T-helper 22 cell (primary cell): ENCODE results near the gene RAB6A.
A peak's percentile ranks its signal among the peaks of the same experiment; 100 is the strongest.
"Not testable (repeated sequence)": the region's sequence is repeated elsewhere in the genome, so short reads cannot be mapped to it uniquely, and the experiment has no call there.

Source experiments
- DNase-seq: peaks from one replicate; pipeline ENCODE4 v3.0.0-alpha.2; 2020; ENCODE audit warnings: low read depth

Gene RAB6A

DNA sequence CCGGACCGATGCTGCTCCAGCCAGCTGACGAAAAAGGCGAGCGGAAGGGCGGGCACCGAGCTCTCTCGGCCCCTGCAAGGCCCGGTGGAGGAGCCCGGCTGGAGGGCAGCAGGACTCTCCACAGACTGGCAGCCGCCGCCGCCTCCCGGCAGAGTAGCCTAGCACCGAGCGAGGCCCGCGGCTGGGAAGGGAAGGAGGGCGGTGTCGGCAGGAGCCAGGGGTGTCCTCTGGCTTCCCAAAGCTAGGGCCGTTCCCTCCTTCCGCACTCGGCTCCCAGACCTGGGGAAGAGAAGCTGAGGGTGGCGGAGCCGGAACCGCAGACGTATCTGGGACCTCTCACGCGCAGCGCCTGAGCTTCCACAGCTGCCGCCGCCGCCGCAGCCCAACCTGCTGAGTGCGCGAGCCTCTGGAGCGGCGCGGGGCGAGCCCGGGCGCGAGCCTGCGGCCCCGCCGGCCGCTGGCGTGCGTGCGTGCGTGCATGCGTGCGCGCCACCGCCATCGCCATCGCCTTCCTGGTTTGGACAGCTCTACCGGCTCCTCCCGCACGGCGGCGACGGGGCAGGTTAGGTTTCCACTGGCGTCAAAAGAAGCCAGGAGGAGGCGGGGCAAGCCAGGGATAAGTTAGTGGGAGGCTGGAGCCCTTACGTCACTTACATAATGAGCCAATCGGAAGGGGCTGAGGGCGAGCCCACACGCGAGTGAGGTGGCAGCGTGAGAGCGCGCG, at the start of gene RAB6A:
Gene RAB6A (minus strand): TSS at position 396 of the 724 bp plus-strand sequence. CDS start 439 bp downstream, outside the sequence.
- DNase-seq = peak; percentile 100

DNA sequence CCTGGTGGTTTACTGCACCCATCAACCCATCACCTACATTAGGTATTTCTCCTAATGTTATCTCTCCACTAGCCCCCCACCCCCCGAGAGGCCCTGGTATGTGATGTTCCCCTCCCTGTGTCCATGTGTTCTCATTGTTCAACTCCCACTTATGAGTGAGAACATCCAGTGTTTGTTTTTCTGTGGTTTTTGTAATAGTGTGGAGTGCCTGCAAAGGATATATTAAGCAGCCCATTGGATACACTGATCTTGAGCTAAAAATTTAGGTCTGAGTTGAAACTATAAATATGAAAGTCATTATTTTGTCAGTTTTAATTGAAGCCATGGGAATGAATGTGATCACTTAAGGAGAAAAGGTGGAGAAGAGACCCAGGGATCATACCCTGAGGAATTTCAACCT, 49.8 kb upstream of the RAB6A start:
- no peak for DNase-seq

DNA sequence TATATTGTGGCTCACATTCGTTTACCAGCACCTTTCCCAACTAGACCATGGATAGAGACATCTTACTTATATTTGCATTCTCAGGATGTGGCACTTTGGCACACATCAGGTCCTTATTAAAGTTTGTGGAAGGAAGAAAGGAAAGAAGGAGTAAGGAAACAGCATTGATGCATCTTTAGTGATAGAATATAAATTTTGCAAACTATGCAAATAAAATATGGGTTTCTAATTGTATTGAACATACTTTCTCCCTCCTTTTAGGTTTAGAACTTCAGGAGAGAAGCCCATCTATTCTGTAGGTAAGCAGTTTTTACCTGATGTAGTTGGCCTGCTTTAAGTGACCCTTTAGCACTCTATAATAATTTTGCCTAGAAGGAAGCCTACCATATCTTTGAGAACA, 47.2 kb upstream of the RAB6A start:
- DNase-seq = no peak

DNA sequence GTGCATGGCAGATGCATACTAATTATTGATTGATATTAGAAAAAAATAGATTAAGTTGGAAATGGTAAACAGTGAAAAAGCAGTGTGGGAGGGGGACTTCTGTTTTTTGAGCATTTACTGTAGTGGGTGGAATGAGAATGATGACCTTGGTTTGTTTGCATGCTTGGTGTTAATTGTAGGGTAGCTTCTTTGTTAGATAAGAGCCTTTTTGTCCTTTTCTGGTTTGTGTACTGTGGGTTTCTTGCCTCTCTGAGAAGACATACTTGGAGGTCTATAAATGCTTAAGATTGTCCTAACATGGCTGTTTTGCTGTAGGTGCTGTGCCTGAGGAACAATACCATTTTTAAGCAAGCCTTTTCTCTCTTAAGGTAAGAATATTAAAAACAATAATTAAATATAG, 43.8 kb upstream of the RAB6A start:
- no peak for DNase-seq

DNA sequence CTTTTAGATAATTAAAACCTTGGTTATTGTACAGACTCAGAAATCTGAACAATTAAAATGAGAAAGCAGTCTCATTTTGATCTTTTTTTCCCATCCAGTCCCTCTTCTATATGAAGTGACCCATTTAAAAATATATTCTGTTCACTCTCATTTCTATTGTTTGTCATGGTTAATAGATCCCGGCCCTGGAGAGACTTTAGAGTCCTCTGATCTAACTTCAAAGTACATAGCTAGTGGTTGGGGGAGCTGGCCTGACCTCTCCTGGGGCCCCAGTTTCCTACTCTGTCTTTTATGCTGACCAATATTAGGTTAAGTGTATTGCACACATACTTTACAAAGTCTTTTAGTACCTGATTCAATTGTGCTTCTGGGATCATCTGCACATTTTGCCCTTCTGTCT, 40.3 kb upstream of the RAB6A start:
- DNase-seq = no peak

DNA sequence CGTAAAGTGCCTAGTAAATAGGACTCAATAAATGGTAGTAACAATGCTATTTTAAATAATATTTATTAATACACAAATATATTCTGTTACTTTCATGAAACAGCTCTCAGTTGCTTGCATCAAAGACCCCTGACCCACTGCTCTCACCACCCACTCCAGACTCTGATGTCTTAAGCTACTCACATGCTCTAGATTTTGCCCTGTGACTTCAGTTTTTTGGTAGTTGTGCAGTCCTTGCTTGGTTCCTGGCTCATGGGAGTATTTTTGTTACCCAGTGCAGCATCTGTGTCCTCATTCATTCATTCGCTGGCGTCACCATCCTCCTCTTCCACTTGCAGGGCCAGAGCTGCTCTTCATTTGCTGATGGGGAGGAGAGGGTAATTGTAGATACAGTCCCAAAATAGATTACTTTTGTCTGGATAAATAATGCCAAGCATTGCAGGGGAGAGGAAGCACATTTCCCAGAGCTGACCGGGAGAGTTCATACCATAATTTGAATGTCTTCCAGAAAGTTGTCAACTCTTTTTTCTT, 39.5 kb upstream of the RAB6A start:
- DNase-seq = no peak

DNA sequence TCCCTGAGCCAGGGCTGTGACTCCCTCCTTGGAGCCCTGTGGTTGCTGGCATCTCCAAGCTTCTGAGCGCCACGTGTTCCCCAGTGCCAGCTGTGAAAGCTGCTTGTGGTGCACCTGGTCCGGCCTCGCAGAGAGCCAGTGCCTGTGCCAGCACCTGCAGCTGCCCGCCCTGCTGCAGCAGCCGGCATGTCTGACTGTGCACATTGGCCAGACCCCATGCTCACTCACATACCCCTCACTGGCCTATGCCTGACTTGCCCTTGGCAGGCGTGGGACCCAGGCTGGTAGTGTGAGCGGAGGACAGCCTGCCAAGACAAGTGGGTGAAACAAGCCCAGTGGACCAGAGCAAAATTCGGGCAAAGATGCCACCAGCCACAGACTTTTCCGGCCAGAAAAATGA, 36.6 kb upstream of the RAB6A start:
- DNase-seq = no peak

DNA sequence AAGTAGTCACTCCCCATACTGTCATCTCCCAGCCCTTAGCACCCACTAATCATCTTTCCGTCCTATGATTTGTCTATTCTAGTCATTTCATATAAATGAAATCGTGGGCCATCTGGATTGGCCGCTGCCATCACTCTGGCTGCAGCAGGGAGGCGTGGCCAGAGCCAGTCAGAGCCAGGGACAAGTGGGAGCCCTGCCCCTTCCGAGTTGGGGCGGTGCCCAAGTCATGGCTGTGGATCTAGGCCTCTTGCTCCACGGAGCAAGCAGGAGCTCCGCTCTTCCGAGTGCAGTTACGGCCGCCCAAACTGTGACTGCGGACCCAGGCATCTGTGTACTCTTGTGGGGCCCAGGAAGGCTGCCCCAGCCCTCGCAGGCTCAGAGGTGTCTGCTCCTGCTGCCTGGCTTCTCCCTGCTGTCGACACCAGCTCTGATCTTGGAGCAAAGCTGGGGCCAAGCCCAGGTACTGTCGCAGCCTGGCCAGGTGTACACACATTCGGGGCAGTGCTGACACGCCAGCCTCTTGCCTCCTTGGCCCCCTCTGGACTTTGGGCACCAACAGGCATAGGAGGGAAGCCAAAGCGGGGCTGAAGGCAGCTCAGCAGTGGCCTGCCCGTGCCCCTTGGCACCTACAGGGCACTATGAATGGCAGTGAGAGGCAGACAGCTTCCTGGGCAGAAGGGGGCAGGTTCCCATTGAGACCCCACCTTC, 35.2 kb upstream of the RAB6A start:
- DNase-seq = no peak

DNA sequence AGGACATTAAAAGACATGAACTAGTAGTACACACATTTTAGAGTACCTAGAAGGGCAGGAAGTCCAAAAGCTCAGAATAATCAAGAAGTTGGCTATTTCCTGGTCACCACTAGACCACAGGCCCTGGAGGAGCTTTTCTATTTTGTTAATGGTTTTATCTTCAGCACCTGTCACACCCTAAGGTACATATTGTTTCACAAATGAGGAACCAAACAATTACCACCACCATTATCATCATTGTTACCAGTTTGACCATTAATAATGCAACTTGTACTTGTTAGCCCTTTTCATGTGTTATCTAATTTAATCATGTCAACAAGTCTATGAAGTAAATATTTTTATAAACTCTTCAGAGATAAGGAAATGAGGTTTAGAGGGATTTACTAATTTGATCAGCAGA, 31.7 kb upstream of the RAB6A start:
- DNase-seq = no peak

DNA sequence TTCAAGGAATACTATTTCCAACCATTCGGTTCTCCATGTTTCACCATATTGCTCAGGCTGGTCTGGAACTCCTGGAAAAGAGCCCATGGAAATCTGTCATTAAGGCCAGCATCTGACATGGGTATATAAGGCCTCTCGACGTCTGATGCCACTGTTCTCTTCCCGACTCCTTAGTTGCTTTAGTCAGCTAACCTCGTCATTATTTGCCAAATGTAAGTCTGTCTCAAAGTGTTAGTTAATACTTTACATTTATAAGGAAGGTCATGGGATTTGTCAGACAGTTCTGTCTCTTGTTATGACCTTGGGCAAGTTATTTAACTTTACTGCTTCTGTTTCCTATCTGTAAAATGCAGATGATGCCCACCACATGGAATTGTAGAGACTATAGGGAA, 28.4 kb upstream of the RAB6A start:
- DNase-seq = no peak

DNA sequence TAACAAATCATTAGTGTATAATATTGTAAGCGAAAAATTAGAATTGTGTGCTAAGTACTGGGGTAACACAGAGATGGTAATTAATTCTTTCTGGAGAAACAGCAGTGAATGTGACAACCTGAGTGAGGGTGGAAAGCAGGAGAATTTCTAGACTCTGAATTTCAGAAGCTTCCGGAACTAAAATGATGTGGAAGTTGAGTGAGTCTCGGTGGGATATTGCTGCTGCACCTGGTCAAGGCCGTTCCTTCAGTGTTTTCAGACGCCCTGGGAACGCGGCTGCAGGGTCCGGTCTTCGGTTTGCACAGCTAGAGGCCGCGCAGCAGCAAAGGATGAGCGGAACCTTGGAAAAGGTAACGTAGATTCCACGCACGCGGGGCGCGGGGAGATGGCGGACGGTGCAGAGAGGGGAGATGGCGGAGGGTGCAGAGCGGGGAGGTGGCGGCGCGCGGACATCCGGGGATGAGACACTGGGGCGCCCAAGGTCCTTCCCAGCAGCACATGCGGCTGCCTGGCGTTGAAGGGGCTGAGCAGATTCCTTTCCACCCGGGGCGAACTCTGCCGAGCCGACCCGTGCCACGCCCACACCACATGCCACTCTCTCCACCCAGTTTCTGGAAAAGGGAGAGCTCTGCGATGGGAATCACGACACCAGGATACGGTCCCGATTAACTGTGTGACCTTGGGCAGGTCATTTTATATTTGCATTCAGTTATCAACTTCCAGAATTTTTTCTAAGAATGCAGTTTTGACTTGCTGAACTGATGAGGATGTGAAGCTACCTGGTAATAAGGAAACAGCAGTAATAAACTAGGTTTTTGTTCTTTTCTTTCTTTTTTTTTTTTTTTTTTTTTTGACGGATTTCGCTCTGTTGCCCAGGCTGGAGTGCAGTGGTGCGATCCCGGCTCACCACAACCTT, 27.0 kb upstream of the RAB6A start, which contains the start of gene MRPL48:
Gene MRPL48 (plus strand): TSS at position 232 of the 916 bp plus-strand sequence. CDS start 98 bp downstream, at position 330.
- DNase-seq = peak; percentile 75

DNA sequence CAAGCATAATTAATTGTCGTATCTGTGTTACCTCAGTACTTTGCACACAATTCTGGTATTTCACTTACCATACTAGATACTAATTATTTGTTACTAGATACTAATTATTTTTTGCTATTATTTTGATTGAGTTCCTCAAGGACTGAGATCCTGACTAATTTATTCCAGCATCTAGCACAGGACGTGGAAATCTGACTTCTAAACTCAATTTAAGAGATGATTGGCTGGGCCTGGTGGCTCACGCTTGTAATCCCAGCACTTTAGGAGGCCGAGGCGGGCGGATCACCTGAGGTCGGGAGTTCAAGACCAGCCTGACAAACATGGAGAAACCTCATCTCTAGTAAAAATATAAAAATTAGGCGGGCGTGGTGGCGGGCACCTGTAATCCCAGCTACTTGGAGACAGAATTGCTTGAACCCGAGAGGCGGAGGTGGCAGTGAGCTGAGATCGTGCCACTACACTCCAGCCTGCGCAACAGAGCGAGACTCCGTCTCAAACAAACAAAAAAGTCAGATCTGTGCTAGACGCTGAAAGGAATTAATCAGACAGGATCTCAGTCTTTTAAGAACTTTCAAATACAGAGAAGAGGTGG, 26.3 kb upstream of the RAB6A start:
- no peak for DNase-seq

DNA sequence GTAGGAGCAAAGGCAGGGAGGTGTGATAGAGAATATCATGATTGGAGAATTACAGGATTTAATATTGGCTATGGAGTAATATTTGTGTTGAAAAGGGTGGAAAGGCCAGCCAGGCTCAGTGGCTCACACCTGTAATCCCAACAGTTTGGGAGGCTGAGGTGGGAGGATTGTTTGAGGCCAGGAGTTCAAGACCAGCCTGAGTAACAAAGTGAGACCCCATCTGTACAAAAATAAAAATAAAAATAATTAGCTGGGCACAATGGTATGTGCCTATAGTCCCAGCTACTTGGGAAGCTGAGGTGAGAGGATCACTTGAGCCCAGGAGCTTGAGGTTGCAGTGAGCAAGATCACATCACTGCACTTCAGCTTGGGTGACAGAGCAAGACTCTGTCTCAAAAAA, 24.6 kb upstream of the RAB6A start:
- DNase-seq = not testable (repeated sequence)

DNA sequence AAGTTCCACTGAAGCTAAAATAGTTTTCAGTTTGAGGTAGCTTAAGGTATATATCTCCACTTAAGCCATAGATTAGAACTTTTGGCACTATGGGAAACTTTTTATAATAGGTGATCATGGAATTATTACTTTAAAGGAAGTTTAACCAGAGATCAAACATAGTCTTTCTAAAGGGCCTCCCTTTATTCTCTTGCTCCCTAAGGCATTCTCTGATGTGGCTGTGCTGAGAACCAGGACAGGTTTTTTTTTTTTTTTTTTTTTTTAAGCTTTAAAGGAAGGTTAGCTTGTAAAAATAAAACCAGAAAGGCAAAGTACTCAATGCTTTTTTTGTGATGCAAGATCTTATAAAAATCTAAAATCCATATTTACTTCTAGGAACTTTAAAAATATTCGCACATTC, 23.9 kb upstream of the RAB6A start:
- DNase-seq = no peak

DNA sequence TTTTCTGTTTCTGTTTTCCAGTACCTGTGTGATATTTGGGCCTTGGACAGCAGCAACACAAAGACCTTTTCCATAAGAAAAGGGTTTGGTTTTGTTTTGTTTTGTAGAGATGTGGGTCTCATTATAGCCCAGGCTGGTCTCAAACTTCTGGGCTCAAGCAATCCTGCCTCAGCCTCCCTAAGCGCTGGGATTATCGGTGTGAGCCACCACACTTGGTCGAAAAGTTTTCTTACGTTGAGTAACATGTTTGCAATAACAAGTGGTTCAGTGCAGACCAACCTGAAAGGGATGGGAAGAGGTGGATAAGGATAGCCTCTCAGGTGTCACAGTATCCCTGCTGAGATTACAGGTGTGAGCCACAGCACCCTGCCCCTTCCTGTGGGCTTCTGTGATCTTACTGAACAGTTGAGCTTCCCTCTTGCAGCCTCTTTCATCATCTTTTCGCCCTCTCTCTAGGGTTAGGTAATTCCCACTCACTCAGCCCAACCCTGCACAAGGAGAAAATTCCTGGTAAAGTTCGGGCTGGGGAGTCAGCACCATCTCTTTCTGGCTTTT, 23.3 kb upstream of the RAB6A start:
- no peak for DNase-seq

DNA sequence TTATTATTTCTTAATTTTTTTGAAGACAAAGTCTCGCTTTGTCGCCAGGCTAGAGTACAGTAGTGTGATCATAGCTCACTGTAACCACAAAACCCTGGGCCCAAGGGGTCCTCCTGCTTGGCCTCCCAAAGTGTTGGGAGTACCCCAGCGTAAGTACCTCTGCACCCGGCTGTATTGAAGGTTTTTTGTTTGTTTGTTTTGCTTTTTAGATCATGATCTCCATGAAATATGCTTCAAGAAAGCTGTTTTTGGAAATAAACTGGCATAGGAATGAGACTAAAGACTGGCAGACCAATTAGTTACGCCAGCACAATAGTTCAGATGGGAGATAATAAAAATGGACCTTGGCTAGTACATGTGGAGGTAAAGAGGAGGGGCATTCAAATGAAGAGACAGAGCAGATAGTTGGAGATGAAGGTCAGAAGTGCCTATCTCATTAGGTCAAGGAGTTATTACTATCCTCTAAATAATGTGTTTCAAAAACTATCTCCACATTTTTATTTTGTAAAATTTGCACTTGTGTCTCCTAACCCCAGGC, 22.7 kb upstream of the RAB6A start:
- no peak for DNase-seq

DNA sequence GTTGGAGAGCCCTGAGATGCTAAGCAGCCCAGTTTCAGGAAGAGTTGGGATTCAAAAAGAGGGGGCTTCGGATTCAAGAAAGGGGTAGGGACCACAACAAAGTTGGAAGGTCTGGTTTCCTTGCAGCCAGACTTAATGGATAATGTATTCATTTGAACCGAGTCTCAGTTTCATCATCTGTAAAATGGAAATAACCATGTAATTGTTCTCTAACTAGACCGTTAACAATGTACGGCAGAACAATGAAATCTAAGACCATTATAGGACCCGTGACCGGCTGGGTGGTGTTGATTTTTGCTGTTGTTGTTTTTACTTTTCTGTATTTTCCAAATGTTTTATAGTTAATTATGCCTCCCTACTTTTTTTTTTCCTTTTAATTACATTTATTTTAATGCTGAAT, 20.4 kb upstream of the RAB6A start:
- DNase-seq = no peak

DNA sequence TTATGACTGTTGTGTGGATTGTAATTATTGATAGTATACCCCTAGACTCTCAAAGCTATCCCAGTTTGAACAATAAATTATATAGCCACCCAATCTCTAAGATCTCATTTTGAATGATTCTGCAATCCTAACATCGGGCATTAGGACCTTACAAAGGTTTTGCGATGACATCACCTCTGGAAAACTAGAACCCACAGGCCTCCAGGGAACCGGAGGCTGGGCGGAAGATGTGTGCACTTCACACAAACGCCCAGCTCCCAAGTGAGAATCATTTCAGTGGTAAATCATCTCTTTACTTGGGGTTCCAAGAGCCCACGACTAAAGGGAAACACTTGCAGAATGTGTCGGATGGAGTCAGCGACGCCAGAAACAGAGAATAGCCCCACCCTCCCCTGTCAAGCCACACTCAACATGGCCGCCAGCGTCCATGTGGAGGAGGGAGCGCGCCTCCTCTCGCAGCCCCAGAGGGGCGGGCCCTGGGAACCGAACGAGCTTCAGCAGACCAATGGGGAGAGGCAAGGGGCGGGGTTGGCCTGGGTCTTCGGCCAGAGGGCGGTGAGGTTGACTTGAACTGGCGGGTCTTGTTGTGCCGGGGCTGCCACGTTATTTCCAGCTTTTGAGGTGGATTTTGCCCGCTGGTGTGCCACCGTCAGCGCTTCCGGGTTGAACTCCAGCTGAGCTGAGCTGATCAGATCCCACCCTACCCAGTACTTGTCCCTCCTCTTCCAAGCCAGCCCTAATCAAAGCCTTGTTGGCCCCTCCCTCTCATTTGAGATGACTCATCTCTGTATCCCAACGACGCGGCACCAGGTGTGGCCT, 18.4 kb upstream of the RAB6A start:
- peak; percentile 97 for DNase-seq

DNA sequence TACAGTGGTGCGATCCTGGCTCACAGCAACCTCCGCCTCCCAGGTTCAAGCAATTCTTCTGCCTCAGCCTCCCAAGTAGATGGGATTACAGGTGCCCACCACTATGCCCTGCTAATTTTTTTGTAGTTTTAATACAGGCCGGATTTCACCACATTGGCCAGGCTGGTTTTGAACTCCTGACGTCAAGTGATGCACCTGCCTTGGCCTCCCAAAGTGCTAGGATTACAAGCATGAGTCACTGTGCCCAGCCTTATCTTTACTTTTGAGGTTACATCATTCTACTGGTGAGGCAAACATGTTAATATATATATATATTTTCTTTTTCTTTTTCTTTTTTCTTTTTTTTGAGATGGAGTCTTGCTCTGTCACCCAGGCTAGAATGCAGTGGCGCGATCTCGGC, 9.9 kb upstream of the RAB6A start:
- not testable (repeated sequence) for DNase-seq

DNA sequence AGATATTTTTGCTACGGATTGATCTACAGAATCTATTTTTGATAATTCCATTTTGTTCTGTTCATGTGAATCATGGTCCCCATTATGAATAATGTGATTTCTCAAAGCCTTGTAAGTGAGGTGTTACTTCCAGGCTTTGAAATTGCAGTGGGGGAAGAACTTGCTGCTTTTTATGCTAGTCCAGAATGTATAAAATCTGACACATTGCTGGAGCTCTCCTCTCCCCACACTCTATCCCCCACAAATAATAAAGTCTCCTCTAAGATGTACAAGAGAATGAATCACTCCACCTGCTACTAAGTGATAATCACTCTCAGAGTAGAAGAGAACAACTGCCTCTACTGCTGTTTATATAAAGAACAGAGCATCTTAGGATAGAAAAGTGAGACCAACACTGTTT, 5.9 kb upstream of the RAB6A start:
- no peak for DNase-seq
